DND-41 (cell line): ENCODE results near the gene FGF18.

Source experiments
- EZH2 ChIP-seq: IDR thresholded peaks from 3 replicates; pipeline ENCODE4 v1.6.1; 2012; ENCODE audit warnings: borderline replicate concordance, low read depth, mild to moderate bottlenecking, moderate library complexity, low read length, inconsistent platforms; ENCODE audit not compliant: severe bottlenecking
- TF ChIP-seq, protein P1 (sequence below): IDR thresholded peaks from 2 replicates; pipeline ENCODE4 v1.5.1; 2012; ENCODE audit warnings: borderline replicate concordance, low read length, moderate library complexity, mild to moderate bottlenecking; ENCODE audit not compliant: poor library complexity, severe bottlenecking; ENCODE audit errors: extremely low read depth

DNA sequence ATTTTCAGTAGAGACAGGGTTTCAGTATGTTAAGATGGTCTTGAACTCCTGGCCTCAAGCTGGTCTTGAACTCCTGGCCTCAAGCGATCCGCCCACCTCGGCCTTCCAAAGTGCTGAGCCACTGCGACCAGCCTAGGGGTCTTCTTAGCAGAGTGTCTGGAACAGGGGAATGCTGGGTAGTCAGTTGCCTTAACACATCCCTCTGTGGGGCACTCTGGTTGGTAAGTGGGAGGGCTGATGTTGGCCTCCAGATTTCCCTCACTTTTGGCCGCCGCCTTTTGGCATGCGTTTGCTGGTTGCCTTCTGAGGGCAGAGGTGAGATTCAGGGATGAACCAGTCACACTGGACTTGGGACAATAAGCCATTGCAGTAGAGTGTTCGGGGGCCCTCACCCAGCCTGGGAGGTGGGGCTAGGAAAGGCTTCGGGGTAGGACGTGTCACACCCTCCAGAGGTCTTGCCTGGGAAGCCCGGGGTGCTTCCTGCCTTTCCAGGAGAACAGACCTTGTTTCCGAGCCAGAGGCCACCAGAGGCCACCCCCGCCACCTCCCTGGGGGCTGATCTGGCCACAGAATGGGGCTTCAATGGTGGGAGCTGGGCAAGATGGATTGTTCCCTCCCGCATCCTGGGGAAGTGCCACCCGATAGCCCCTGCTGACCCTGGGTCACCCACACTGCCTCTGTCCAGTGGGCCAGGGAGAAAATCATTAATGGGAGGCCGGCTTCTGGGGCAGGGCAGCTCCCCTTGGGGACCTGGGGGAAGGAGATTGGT is 13.3 kb downstream of the FGF18 start:
- TF ChIP-seq, protein P1, sequence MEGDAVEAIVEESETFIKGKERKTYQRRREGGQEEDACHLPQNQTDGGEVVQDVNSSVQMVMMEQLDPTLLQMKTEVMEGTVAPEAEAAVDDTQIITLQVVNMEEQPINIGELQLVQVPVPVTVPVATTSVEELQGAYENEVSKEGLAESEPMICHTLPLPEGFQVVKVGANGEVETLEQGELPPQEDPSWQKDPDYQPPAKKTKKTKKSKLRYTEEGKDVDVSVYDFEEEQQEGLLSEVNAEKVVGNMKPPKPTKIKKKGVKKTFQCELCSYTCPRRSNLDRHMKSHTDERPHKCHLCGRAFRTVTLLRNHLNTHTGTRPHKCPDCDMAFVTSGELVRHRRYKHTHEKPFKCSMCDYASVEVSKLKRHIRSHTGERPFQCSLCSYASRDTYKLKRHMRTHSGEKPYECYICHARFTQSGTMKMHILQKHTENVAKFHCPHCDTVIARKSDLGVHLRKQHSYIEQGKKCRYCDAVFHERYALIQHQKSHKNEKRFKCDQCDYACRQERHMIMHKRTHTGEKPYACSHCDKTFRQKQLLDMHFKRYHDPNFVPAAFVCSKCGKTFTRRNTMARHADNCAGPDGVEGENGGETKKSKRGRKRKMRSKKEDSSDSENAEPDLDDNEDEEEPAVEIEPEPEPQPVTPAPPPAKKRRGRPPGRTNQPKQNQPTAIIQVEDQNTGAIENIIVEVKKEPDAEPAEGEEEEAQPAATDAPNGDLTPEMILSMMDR, result no peak
- TF ChIP-seq EZH2, result no peak
